GM13977 (cell line): Measurements from ENCODE around the gene SLC6A1.

Source experiments
- DNase-seq: peaks from one replicate; pipeline ENCODE4 v3.0.0; 2012; ENCODE audit warnings: low spot score
- CTCF ChIP-seq: IDR thresholded peaks from 2 replicates; pipeline ENCODE4 v1.5.1; 2012; ENCODE audit warnings: mild to moderate bottlenecking, control low read depth; ENCODE audit not compliant: insufficient read depth; ENCODE audit errors: extremely low read depth, missing control alignments
- in situ Hi-C: fragments of 300-500 bp; cut with MboI; formaldehyde crosslinking; loops from one replicate; pipeline ENCODE4 v1.12.0; 2022; ENCODE audit warnings: low sequenced_read_pairs, low pct_unique_long_range_greater_than_20kb, mixed read lengths, inconsistent platforms; ENCODE audit not compliant: unreplicated experiment

SLC6A1 gene

GRCh38 chr3:11084677-11085076 is 92.1 kb downstream of the SLC6A1 start:
- in situ Hi-C loops, result no loop called here
- TF ChIP-seq CTCF, result no peak
- DNase-seq, result no peak

GRCh38 chr3:11085093-11085840 is 92.7 kb downstream of the SLC6A1 start:
- no peak for TF ChIP-seq CTCF
- no peak for DNase-seq
- in situ Hi-C loops, result no loop called here

DNA sequence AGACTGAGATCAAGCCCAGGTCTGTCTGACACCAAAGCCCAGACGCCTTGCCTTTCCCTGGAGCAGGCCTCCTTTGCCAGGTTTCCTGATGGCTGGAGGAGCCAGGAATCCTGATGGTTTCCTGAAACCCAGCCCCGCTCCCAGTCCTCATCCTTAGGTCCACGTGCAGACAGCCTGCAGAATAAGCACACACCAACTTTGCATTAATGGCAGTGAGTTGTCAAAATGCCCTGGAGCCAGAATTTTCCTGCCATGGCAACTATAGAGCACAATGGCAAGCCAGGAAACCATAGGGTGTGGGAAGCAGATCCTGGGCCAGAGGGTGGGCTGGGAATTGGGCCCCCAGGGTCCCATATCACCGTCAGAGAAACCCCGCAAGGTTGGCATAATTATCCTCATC is 94.3 kb downstream of the SLC6A1 start:
- in situ Hi-C loops, result no loop called here
- DNase-seq, result no peak
- no peak for TF ChIP-seq CTCF

GRCh38 chr3:11088066-11088465 is 95.5 kb downstream of the SLC6A1 start:
- no peak for DNase-seq
- in situ Hi-C loops, result no loop called here
- no peak for TF ChIP-seq CTCF

DNA sequence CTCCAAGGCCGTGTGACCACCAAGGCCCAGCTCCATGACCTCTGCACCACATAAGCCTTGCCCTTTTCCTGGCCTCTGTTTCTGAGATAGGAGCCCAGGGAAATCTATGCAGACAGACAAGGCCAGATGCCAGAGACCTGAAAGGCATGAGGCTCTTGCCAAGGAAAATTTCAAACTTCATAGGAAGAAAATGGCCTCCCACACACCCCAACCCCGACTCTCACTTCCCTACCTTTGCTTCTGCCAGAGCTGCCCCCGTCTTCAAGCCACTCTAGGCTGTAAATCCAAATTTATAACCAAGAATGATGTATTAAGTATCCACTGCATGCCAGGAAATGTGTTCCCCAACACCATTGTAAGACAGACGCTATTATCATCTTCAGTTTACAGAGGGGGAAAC is 96.3 kb downstream of the SLC6A1 start:
- TF ChIP-seq CTCF, result no peak
- in situ Hi-C loops, result no loop called here
- no peak for DNase-seq
